Body of pancreas (tissue), 4 donors: ENCODE data around the gene ISX. TPM values are rescaled to one million over a fixed set of nuclear protein-coding genes. Genes with fewer than 3 reads are reported as not detected.

Experiments used
- ATAC-seq: fragments of 150-250 bp; one replicate; pipeline ENCODE4 v1.9.1; 2016
- DNase-seq, 4 donors: peaks; one replicate each; pipeline ENCODE4 v3.0.0-alpha.2; 2019
- H3K27ac ChIP-seq, 4 donors: fragments of 200-600 bp; sonication (generic); 1 replicate in 3 of 4; 2 replicates in 1 of 4; pipeline versions ENCODE4 v1.5.1 to v1.6.1; 2016 to 2019; ENCODE audit warnings: mild to moderate bottlenecking in 1 of 4, mixed read lengths in 1 of 4, moderate library complexity in 1 of 4
- H3K27me3 ChIP-seq, 2 donors: fragments of 200-600 bp; sonication (generic); one replicate each; pipeline ENCODE4 v1.6.0; 2016; ENCODE audit warnings: mild to moderate bottlenecking in 1 of 2
- H3K36me3 ChIP-seq, 2 donors: fragments of 200-600 bp; sonication (generic); replicated peaks in 1 of 2; 2 replicates each; pipeline ENCODE4 v1.5.1; 2016; ENCODE audit warnings: low read depth in 2 of 2; ENCODE audit not compliant: insufficient read depth in 1 of 2
- H3K4me1 ChIP-seq: fragments of 200-600 bp; sonication (generic); one replicate; pipeline ENCODE4 v1.6.0; 2016
- H3K4me3 ChIP-seq, 2 donors: fragments of 200-600 bp; sonication (generic); 1 replicate in 1 of 2; 2 replicates in 1 of 2; pipeline ENCODE4 v1.5.1; 2016 to 2019
- H3K9me3 ChIP-seq, 3 donors: fragments of 200-600 bp; sonication (generic); 1 replicate in 2 of 3; 2 replicates in 1 of 3; pipeline ENCODE4 v1.5.1; 2016
- POLR2A ChIP-seq, 3 donors: fragments of 450-650 bp; IDR thresholded peaks; one replicate each; pipeline ENCODE4 v1.6.1; 2016; ENCODE audit warnings: antibody characterized with exemption in 3 of 3, mild to moderate bottlenecking in 2 of 3
- WGBS, 2 donors: methylation state at CpG; one replicate each; pipeline ENCODE4 v1.1.5; 2017; 5-methylcytosine and 5-hydroxymethylcytosine counted together
- intact Hi-C: fragments of 100-400 bp; cut with DNase I; formaldehyde crosslinking; loops from one replicate; pipeline ENCODE4 v1.15.1; 2023
- total RNA-seq, 2 donors: library from RNA; depleted of rRNA; stranded (reverse); fragments of >200 nt; gene quantifications; one replicate each; pipeline ENCODE4 v1.1.0, GENCODE V29; 2016
- TF ChIP-seq, protein P1 (sequence below), 7 experiments: fragments of 450-650 bp in 4 of 7; fragments of 200-600 bp in 3 of 7; sonication (generic) in 3 of 7; IDR thresholded peaks; one replicate each; pipeline ENCODE4 v1.5.1; 2016 to 2019; ENCODE audit warnings: antibody characterized with exemption in 7 of 7

The ISX gene
- total RNA-seq, 2 donors from 2014 or later: 4.0 TPM; not detected in 1

DNA sequence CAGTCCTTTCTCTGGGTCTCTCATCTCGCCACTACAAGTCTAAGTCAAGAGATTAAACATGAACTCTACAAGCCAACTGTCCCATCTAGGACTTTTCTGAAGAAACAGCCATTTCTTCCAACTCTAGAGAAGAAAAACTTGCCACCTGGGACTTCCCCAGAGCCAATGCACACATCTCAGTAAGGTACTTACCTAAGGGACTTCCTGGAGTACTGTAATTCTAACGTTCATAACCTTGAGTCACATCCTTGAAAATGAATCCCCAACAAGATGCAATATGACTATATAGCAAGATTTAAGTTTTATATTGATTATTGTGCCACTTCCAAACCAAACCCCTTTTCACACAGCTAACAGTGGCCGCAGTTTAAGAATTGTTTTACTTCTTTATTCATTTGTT, 11.9 kb upstream of the ISX start:
- no peaks in the 10 kb centered on the region for H3K9me3 ChIP-seq
- H3K27ac ChIP-seq: no peak overlapping the region
- intact Hi-C loops: no loop called here
- WGBS, 2 donors: 36 to 42% methylated on average over 3 of the region's 3 CpGs
- H3K27me3 ChIP-seq: no peaks in the 10 kb centered on the region
- DNase-seq (no peak), ATAC-seq (no peak)
- TF ChIP-seq, protein P1, sequence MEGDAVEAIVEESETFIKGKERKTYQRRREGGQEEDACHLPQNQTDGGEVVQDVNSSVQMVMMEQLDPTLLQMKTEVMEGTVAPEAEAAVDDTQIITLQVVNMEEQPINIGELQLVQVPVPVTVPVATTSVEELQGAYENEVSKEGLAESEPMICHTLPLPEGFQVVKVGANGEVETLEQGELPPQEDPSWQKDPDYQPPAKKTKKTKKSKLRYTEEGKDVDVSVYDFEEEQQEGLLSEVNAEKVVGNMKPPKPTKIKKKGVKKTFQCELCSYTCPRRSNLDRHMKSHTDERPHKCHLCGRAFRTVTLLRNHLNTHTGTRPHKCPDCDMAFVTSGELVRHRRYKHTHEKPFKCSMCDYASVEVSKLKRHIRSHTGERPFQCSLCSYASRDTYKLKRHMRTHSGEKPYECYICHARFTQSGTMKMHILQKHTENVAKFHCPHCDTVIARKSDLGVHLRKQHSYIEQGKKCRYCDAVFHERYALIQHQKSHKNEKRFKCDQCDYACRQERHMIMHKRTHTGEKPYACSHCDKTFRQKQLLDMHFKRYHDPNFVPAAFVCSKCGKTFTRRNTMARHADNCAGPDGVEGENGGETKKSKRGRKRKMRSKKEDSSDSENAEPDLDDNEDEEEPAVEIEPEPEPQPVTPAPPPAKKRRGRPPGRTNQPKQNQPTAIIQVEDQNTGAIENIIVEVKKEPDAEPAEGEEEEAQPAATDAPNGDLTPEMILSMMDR (IDR thresholded peaks at IDR 0.05): no peak
- no peak for TF ChIP-seq POLR2A (IDR thresholded peaks at IDR 0.05)
- H3K4me1 ChIP-seq: peaks cover 3% of the 10 kb centered on the region
- H3K4me3 ChIP-seq: no peak overlapping the region
- no peaks in the 10 kb centered on the region for H3K36me3 ChIP-seq

DNA sequence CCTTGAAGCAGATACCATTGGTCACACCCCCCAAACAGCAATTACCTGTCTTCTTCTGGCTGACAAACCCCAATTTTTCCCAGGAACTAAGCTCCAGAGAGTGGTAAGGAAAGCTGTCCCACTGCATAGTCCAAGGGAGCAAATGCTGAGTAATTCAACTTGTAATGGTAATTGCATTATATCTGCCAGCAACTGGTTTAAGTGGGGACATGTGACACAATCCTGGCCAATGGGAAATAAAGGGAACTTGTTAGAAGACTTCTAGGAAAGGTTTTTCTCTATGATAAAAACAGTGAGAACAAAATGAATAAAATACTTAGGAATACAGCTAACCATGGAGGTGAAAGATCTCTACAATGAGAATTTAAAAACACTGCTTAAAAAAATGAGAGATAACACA, 9.5 kb upstream of the ISX start:
- no peak for DNase-seq
- H3K27me3 ChIP-seq: no peaks in the 10 kb centered on the region
- TF ChIP-seq, protein P1 (IDR thresholded peaks at IDR 0.05): no peak
- no peak for TF ChIP-seq POLR2A (IDR thresholded peaks at IDR 0.05)
- ATAC-seq: no peak
- H3K27ac ChIP-seq: no peak overlapping the region
- H3K4me3 ChIP-seq: no peak overlapping the region
- no peaks in the 10 kb centered on the region for H3K9me3 ChIP-seq
- no peaks in the 10 kb centered on the region for H3K36me3 ChIP-seq
- intact Hi-C loops: no loop called here
- peaks cover 3% of the 10 kb centered on the region for H3K4me1 ChIP-seq

DNA sequence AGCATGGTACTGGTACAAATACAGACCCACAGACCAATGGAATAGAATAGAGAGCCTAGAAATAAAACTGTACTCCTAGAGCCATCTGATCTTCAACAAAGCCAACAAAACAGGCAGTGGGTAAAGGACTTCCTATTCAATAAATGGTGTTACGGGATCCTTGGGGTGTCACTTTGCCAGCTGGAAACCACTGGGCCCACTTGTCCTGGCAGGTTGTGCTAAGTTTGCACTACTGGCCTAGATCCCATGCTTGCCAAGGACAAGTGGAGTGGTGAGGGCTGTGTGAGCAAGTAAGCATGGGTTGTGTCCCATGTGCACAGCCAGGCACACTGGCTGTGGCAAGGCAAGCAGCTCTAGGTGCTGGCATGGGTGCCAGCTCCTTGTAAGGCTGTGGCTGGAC, 8.8 kb upstream of the ISX start:
- H3K36me3 ChIP-seq: no peaks in the 10 kb centered on the region
- DNase-seq (no peak), ATAC-seq (no peak)
- no peaks in the 10 kb centered on the region for H3K9me3 ChIP-seq
- no peak for TF ChIP-seq POLR2A (IDR thresholded peaks at IDR 0.05)
- TF ChIP-seq, protein P1 (IDR thresholded peaks at IDR 0.05): no peak
- intact Hi-C loops: no loop called here
- peaks cover 3% of the 10 kb centered on the region for H3K4me1 ChIP-seq
- 71 to 86% methylated on average over 1 of the region's 1 CpG for WGBS, 2 donors
- no peak overlapping the region for H3K4me3 ChIP-seq
- H3K27ac ChIP-seq: no peak overlapping the region
- H3K27me3 ChIP-seq: no peaks in the 10 kb centered on the region

DNA sequence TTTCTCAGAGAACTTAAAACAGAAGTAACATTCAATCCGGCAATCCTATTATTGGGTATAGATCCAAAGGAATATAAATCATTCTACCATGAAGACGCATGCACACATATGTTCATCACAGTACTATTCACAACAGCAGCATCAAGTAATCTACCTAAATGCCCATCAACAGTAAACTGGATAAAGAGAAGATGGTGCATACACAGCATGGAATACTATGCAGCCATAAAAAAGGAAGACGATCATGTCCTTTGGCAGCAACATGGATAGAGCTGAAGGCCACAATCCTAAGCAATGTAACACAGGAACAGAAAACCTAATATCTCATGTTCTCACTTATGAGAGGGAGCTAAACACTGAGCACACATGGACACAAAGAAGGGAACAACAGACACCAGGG, 6.3 kb upstream of the ISX start:
- 76 to 90% methylated on average over 3 of the region's 3 CpGs for WGBS, 2 donors
- ATAC-seq: no peak
- Histone ChIP-seq H3K4me1 (no peaks in the 10 kb centered on the region), H3K9me3 (no peaks in the 10 kb centered on the region), H3K36me3 (no peaks in the 10 kb centered on the region), H3K27ac (no peak overlapping the region), H3K27me3 (no peaks in the 10 kb centered on the region), H3K4me3 (no peak overlapping the region)
- DNase-seq: no peak
- intact Hi-C loops: no loop called here
- no peak for TF ChIP-seq POLR2A (IDR thresholded peaks at IDR 0.05)
- TF ChIP-seq, protein P1 (IDR thresholded peaks at IDR 0.05): no peak

DNA sequence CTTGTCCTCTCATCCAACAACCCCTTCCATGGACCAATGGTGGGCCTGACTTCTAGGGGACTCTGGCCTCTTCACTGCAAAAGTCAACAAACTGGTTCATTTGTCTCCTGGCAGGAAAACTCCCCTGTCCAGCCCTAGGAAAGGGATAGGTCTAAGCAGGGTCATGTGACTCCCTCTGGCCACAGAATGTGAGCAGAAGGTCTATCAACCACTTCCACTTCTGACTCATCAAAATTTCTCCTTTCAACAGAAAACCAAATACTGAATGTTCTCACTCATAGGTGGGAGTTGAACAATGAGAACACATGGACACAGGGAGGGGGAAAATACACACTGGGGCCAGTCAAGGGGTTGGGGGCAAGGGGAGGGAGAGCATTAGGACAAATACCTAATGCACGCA, 1.3 kb upstream of the ISX start:
- DNase-seq (no peak), ATAC-seq (no peak)
- H3K4me1 ChIP-seq: no peaks in the 10 kb centered on the region
- no peaks in the 10 kb centered on the region for H3K36me3 ChIP-seq
- no peaks in the 10 kb centered on the region for H3K9me3 ChIP-seq
- WGBS, 2 donors: 78 to 84% methylated on average over 1 of the region's 1 CpG
- no peaks in the 10 kb centered on the region for H3K27me3 ChIP-seq
- H3K4me3 ChIP-seq: no peak overlapping the region
- no peak for TF ChIP-seq POLR2A (IDR thresholded peaks at IDR 0.05)
- TF ChIP-seq, protein P1 (IDR thresholded peaks at IDR 0.05): no peak
- H3K27ac ChIP-seq: no peak overlapping the region
- intact Hi-C loops: no loop called here
